H9 (cell line): ENCODE measurements around the gene SULT1E1. TPM values are rescaled to one million over a fixed set of nuclear protein-coding genes. Genes with fewer than 3 reads are reported as not detected.

Experiments
- DNase-seq: peaks from one replicate; pipeline ENCODE4 v3.0.0-alpha.2; 2017
- H2AFZ ChIP-seq: one replicate; pipeline ENCODE4 v1.6.1; 2013; ENCODE audit warnings: mild to moderate bottlenecking, low read length, control low read depth, moderate library complexity
- H2AK5ac ChIP-seq: 2 replicates; pipeline ENCODE4 v1.6.1; 2013; ENCODE audit warnings: low read length, control low read depth, mixed read lengths; ENCODE audit not compliant: insufficient read length
- H2BK120ac ChIP-seq: one replicate; pipeline ENCODE4 v1.6.1; 2013; ENCODE audit warnings: low read depth, mild to moderate bottlenecking, low read length, control low read depth, inconsistent platforms; ENCODE audit not compliant: poor library complexity, severe bottlenecking
- H2BK12ac ChIP-seq: 2 replicates; pipeline ENCODE4 v1.6.1; 2013; ENCODE audit warnings: low read length, control low read depth, mixed read lengths, low read depth; ENCODE audit not compliant: insufficient read length
- H2BK15ac ChIP-seq: 2 replicates; pipeline ENCODE4 v1.6.1; 2013; ENCODE audit warnings: low read depth, low read length, control low read depth
- H2BK20ac ChIP-seq: one replicate; pipeline ENCODE4 v1.6.1; 2013; ENCODE audit warnings: low read depth, mild to moderate bottlenecking, low read length, control low read depth, inconsistent platforms; ENCODE audit not compliant: poor library complexity, severe bottlenecking
- H2BK5ac ChIP-seq: 2 replicates; pipeline ENCODE4 v1.6.1; 2013; ENCODE audit warnings: low read length, control low read depth, mixed read lengths; ENCODE audit not compliant: insufficient read length
- H3K14ac ChIP-seq: 2 replicates; pipeline ENCODE4 v1.6.1; 2013; ENCODE audit warnings: low read length, control low read depth; ENCODE audit not compliant: insufficient read depth
- H3K18ac ChIP-seq: 2 replicates; pipeline ENCODE4 v1.6.1; 2013; ENCODE audit warnings: low read depth, mild to moderate bottlenecking, mixed read lengths, low read length, control low read depth; ENCODE audit not compliant: insufficient read length
- H3K23ac ChIP-seq: 2 replicates; pipeline ENCODE4 v1.6.1; 2013; ENCODE audit warnings: low read length, control low read depth, mixed read lengths, low read depth; ENCODE audit not compliant: insufficient read length
- H3K23me2 ChIP-seq: 2 replicates; pipeline ENCODE4 v1.6.1; 2013; ENCODE audit warnings: low read depth, mild to moderate bottlenecking, mixed read lengths, low read length, control low read depth; ENCODE audit not compliant: insufficient read length, poor library complexity, severe bottlenecking
- H3K27ac ChIP-seq: 2 replicates; pipeline ENCODE4 v1.5.1; 2013; ENCODE audit warnings: low read length, control low read depth, mixed read lengths, low read depth; ENCODE audit not compliant: insufficient read length
- H3K27me3 ChIP-seq: 2 replicates; pipeline ENCODE4 v1.6.1; 2013; ENCODE audit warnings: low read length, control low read depth, inconsistent platforms; ENCODE audit not compliant: insufficient read depth
- H3K4ac ChIP-seq: 2 replicates; pipeline ENCODE4 v1.6.1; 2013; ENCODE audit warnings: low read depth, mild to moderate bottlenecking, control low read depth, inconsistent platforms, low read length, moderate library complexity
- H3K4me1 ChIP-seq: 2 replicates; pipeline ENCODE4 v1.6.1; 2013; ENCODE audit warnings: low read length, control low read depth, inconsistent platforms; ENCODE audit not compliant: insufficient read depth
- H3K4me2 ChIP-seq: 2 replicates; pipeline ENCODE4 v1.6.1; 2013; ENCODE audit warnings: low read length, control low read depth, mixed read lengths; ENCODE audit not compliant: insufficient read length, insufficient read depth
- H3K56ac ChIP-seq: 2 replicates; pipeline ENCODE4 v1.6.1; 2013; ENCODE audit warnings: low read depth, mild to moderate bottlenecking, mixed read lengths, low read length, control low read depth; ENCODE audit not compliant: insufficient read length
- H3K79me1 ChIP-seq: 2 replicates; pipeline ENCODE4 v1.6.1; 2013; ENCODE audit warnings: low read depth, mild to moderate bottlenecking, moderate library complexity, low read length, control low read depth, inconsistent platforms; ENCODE audit not compliant: insufficient read depth, poor library complexity, severe bottlenecking
- H3K79me2 ChIP-seq: 2 replicates; pipeline ENCODE4 v1.6.1; 2013; ENCODE audit warnings: low read length, control low read depth, inconsistent platforms; ENCODE audit not compliant: insufficient read depth
- H3K9ac ChIP-seq: 2 replicates; pipeline ENCODE4 v1.6.1; 2013; ENCODE audit warnings: low read length, control low read depth, mixed read lengths; ENCODE audit not compliant: insufficient read length; ENCODE audit errors: extremely low read depth
- H3K9me3 ChIP-seq: one replicate; pipeline ENCODE4 v1.6.1; 2013; ENCODE audit warnings: low read depth, low read length, inconsistent platforms; ENCODE audit not compliant: control insufficient read depth
- H3T11ph ChIP-seq: one replicate; pipeline ENCODE4 v1.6.1; 2013; ENCODE audit warnings: mild to moderate bottlenecking, low read length, control low read depth, inconsistent platforms
- H4K20me1 ChIP-seq: one replicate; pipeline ENCODE4 v1.6.1; 2013; ENCODE audit not compliant: control insufficient read depth, insufficient read length, insufficient read depth
- H4K5ac ChIP-seq: 2 replicates; pipeline ENCODE4 v1.6.1; 2013; ENCODE audit warnings: low read depth, mild to moderate bottlenecking, mixed read lengths, low read length, control low read depth; ENCODE audit not compliant: insufficient read length
- H4K8ac ChIP-seq: replicated peaks from 2 replicates; pipeline ENCODE4 v1.6.1; 2013; ENCODE audit warnings: low read length, control low read depth, mixed read lengths, low read depth; ENCODE audit not compliant: insufficient read length
- H4K91ac ChIP-seq: 2 replicates; pipeline ENCODE4 v1.6.1; 2013; ENCODE audit warnings: low read depth, mild to moderate bottlenecking, moderate library complexity, mixed read lengths, low read length, control low read depth; ENCODE audit not compliant: insufficient read length
- H3K27ac Mint-ChIP-seq, 3 experiments: 2 replicates in 2 of 3; 3 replicates in 1 of 3; pipeline ENCODE4 v1.8.0; 2020 to 2021; ENCODE audit warnings: mixed read lengths in 3 of 3, mild to moderate bottlenecking in 1 of 3, moderate library complexity in 1 of 3
- H3K27me3 Mint-ChIP-seq: 2 replicates; pipeline ENCODE4 v1.8.0; 2021; ENCODE audit warnings: low read depth, mild to moderate bottlenecking, moderate library complexity, mixed read lengths
- H3K36me3 Mint-ChIP-seq, 3 experiments: 2 replicates in 2 of 3; 3 replicates in 1 of 3; pipeline ENCODE4 v1.8.0; 2020 to 2021; ENCODE audit warnings: low read depth in 3 of 3, mixed read lengths in 3 of 3; ENCODE audit not compliant: insufficient read depth in 1 of 3
- H3K4me1 Mint-ChIP-seq, 2 experiments: 2 replicates each; pipeline ENCODE4 v1.8.0; 2020; ENCODE audit warnings: mixed read lengths in 2 of 2
- H3K4me3 Mint-ChIP-seq, 2 experiments: 2 replicates in 1 of 2; 3 replicates in 1 of 2; pipeline ENCODE4 v1.8.0; 2020 to 2021; ENCODE audit warnings: mild to moderate bottlenecking in 2 of 2, mixed read lengths in 2 of 2, moderate library complexity in 1 of 2
- H3K9me3 Mint-ChIP-seq, 2 experiments: 2 replicates in 1 of 2; 3 replicates in 1 of 2; pipeline ENCODE4 v1.8.0; 2020; ENCODE audit warnings: mild to moderate bottlenecking in 2 of 2, mixed read lengths in 2 of 2, moderate library complexity in 1 of 2
- CTCF ChIP-seq: fragments of 200-600 bp; sonication (generic); conservative IDR thresholded peaks from 3 replicates; pipeline ENCODE4 v1.8.0; 2021; ENCODE audit warnings: antibody characterized with exemption, mild to moderate bottlenecking
- WGBS: extraction: QIAGEN DNeasy Blood & Tissue Kit; methylation state at CpG from one replicate; pipeline ENCODE4 v1.1.7; 2013; ENCODE audit warnings: missing lambda C conversion rate, low lambda C conversion rate, mixed read lengths; ENCODE audit not compliant: insufficient read length; ENCODE audit errors: extremely low coverage; 5-methylcytosine and 5-hydroxymethylcytosine counted together
- total RNA-seq: library from RNA; stranded (reverse); gene quantifications from 2 replicates; pipeline ENCODE4 v1.2.1, GENCODE V29; 2021

The SULT1E1 gene
- total RNA-seq, 1 experiment from 2014 or later: not detected

GRCh38 chr4:69835766-69836165, 24.2 kb downstream of the SULT1E1 start:
- Histone ChIP-seq H4K20me1 (no peaks in the 10 kb centered on the region), H4K8ac (no peak overlapping the region), H4K5ac (no peak overlapping the region), H3K9me3 (no peaks in the 10 kb centered on the region), H3K79me2 (no peaks in the 10 kb centered on the region), H3K23ac (no peak overlapping the region), H3K4ac (no peak overlapping the region), H3K79me1 (no peaks in the 10 kb centered on the region), H2AK5ac (no peak overlapping the region), H3K14ac (no peak overlapping the region), H3K23me2 (no peaks in the 10 kb centered on the region), H2BK15ac (no peak overlapping the region), H2BK120ac (no peak overlapping the region), H4K91ac (no peak overlapping the region), H2AFZ (no peak overlapping the region), H3K9ac (no peak overlapping the region), H3K4me1 (peaks cover 2% of the 10 kb centered on the region; the same call in 1 of the 2 replicates), H3K27me3 (no peaks in the 10 kb centered on the region), H3K56ac (no peak overlapping the region), H3K4me2 (no peak overlapping the region), H2BK20ac (no peak overlapping the region), H3T11ph (no peak overlapping the region), H3K18ac (no peak overlapping the region), H3K27ac (no peak overlapping the region), H2BK5ac (no peak overlapping the region), H2BK12ac (no peak overlapping the region)
- no peaks in the 10 kb centered on the region for H3K27me3 Mint-ChIP-seq
- H3K9me3 Mint-ChIP-seq: no peaks in the 10 kb centered on the region
- no peak overlapping the region for H3K4me3 Mint-ChIP-seq
- peaks cover 11 to 12% of the 10 kb centered on the region in 2 experiments for H3K4me1 Mint-ChIP-seq
- WGBS: no CpG with 5 or more reads among the region's 1 CpG
- TF ChIP-seq CTCF: no peak
- DNase-seq: no peak
- H3K27ac Mint-ChIP-seq: no peak overlapping the region
- no peaks in the 10 kb centered on the region for H3K36me3 Mint-ChIP-seq
